Gastrocnemius medialis (tissue), 4 donors: ENCODE measurements around the gene FPGS. TPM values are rescaled to one million over a fixed set of nuclear protein-coding genes. Genes with fewer than 3 reads are reported as not detected.

Experiments
- ATAC-seq, 2 donors: fragments of 150-250 bp; one replicate each; pipeline ENCODE4 v1.9.1; 2016
- DNase-seq, 2 donors: peaks; one replicate each; pipeline ENCODE4 v3.0.0-alpha.2; 2019
- H3K27ac ChIP-seq, 4 donors: fragments of 200-600 bp; sonication (generic); 1 replicate in 1 of 4; 2 replicates in 3 of 4; pipeline ENCODE4 v1.5.1; 2016 to 2018; ENCODE audit warnings: mild to moderate bottlenecking in 2 of 4, moderate library complexity in 1 of 4
- H3K27me3 ChIP-seq, 3 donors: fragments of 200-600 bp; sonication (generic) in 2 of 3; 1 replicate in 1 of 3; 2 replicates in 2 of 3; pipeline versions ENCODE4 v1.5.1 to v1.6.0; 2016 to 2019; ENCODE audit warnings: mild to moderate bottlenecking in 1 of 3, moderate library complexity in 1 of 3
- H3K36me3 ChIP-seq, 2 donors: fragments of 200-600 bp; sonication (generic) in 1 of 2; one replicate each; pipeline ENCODE4 v1.5.1; 2017 to 2018
- H3K4me1 ChIP-seq, 2 donors: fragments of 200-600 bp; sonication (generic) in 1 of 2; one replicate each; pipeline ENCODE4 v1.5.1; 2016 to 2017; ENCODE audit warnings: mild to moderate bottlenecking in 2 of 2
- H3K4me3 ChIP-seq, 4 donors: fragments of 200-600 bp; sonication (generic) in 3 of 4; 1 replicate in 1 of 4; 2 replicates in 3 of 4; pipeline ENCODE4 v1.5.1; 2016 to 2019; ENCODE audit warnings: mild to moderate bottlenecking in 2 of 4
- H3K9me3 ChIP-seq, 3 donors: fragments of 200-600 bp; sonication (generic) in 2 of 3; 1 replicate in 1 of 3; 2 replicates in 2 of 3; pipeline ENCODE4 v1.5.1; 2016 to 2019
- POLR2A ChIP-seq, 2 donors: fragments of 450-650 bp; IDR thresholded peaks; one replicate each; pipeline ENCODE4 v1.6.1; 2017; ENCODE audit warnings: antibody characterized with exemption in 2 of 2, mild to moderate bottlenecking in 2 of 2, moderate library complexity in 2 of 2
- in situ Hi-C, 4 donors: fragments of 200-750 bp; cut with MboI; loops; one replicate each; pipeline versions ENCODE4 v1.15.0 to v1.8.0; 2017; ENCODE audit warnings: low sequenced_read_pairs in 4 of 4
- intact Hi-C: fragments of 100-400 bp; cut with DNase I; formaldehyde crosslinking; loops from one replicate; pipeline ENCODE4 v1.15.1; 2023; ENCODE audit warnings: low total_unique reads
- total RNA-seq, 4 donors: library from RNA; depleted of rRNA; stranded (reverse); fragments of >200 nt; gene quantifications; one replicate each; pipeline versions ENCODE4 v1.1.0 to v1.2.3, GENCODE V29; 2016
- TF ChIP-seq, protein P1 (sequence below), 5 experiments: fragments of 450-650 bp in 3 of 5; fragments of 200-600 bp in 2 of 5; sonication (generic) in 2 of 5; IDR thresholded peaks in 4 of 5; conservative IDR thresholded peaks in 1 of 5; 1 replicate in 4 of 5; 2 replicates in 1 of 5; pipeline ENCODE4 v1.5.1; 2016 to 2019; ENCODE audit warnings: antibody characterized with exemption in 5 of 5, mild to moderate bottlenecking in 3 of 5, moderate library complexity in 3 of 5

Gene FPGS
- total RNA-seq, 4 donors from 2014 or later = 36.4 to 87.6 (median 47.7) TPM

DNA sequence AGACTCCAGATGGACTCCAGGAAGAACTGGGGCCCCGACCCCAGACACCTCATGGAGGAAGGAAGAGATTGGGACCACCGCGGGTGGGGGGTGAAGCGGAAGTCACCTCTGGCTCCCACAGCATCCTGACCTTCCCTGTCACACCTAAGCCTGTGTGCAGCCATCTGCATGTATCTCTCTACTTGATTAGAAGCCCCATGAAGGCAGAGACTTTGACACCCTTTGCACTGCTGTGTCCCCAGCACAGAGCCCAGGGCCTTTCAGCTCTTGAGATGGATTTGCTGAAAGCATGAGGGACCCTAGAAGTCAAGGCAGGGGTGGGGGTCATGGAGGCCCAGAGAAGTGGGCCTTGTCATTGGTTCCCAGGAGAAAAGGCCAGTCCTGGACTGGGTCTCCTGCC is 54.6 kb downstream of the FPGS start:
- in situ Hi-C loops (no loop called here), intact Hi-C loops (no loop called here)
- DNase-seq (no peak), ATAC-seq (no peak)
- H3K9me3 ChIP-seq = no peaks in the 10 kb centered on the region
- TF ChIP-seq, protein P1, sequence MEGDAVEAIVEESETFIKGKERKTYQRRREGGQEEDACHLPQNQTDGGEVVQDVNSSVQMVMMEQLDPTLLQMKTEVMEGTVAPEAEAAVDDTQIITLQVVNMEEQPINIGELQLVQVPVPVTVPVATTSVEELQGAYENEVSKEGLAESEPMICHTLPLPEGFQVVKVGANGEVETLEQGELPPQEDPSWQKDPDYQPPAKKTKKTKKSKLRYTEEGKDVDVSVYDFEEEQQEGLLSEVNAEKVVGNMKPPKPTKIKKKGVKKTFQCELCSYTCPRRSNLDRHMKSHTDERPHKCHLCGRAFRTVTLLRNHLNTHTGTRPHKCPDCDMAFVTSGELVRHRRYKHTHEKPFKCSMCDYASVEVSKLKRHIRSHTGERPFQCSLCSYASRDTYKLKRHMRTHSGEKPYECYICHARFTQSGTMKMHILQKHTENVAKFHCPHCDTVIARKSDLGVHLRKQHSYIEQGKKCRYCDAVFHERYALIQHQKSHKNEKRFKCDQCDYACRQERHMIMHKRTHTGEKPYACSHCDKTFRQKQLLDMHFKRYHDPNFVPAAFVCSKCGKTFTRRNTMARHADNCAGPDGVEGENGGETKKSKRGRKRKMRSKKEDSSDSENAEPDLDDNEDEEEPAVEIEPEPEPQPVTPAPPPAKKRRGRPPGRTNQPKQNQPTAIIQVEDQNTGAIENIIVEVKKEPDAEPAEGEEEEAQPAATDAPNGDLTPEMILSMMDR (IDR thresholded peaks at IDR 0.05 in 4 of 5, conservative IDR thresholded peaks at IDR 0.05 in 1 of 5) = no peak
- no peak for TF ChIP-seq POLR2A (IDR thresholded peaks at IDR 0.05)
- H3K27ac ChIP-seq = peak overlapping the region in 3 of 4 donors; percentile 69 to 80 (median 78)
- H3K36me3 ChIP-seq = no peaks in the 10 kb centered on the region
- H3K27me3 ChIP-seq = no peaks in the 10 kb centered on the region
- peaks cover 30 to 41% of the 10 kb centered on the region in 2 donors for H3K4me1 ChIP-seq
- no peak overlapping the region for H3K4me3 ChIP-seq

DNA sequence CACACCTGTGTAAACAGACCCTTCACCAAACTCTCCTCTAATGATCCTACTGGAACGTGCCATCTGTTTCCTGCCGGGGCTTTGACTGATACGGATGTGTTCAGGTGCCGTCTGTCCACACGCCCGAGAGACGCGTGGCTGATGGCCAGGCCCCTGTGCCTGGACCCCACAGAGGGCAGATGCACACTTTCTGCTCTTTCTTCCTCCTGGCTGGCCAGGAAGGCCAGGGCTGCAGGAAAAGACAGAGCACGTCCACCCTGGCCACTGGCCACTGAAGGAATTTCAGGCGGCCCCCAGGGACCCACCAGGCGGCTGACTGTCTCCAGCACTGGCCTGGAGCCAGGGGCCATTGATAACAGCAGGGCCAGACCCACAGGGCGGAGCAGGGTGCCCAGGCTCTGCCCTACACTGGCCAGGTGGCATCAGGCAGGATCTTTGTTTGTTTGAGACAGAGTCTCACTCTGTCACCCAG is 55.4 kb downstream of the FPGS start:
- Histone ChIP-seq H3K4me1 (peaks cover 37 to 48% of the 10 kb centered on the region in 2 donors), H3K27ac (peak overlapping the region in 3 of 4 donors; percentile 69 to 80 (median 78)), H3K9me3 (no peaks in the 10 kb centered on the region), H3K36me3 (no peaks in the 10 kb centered on the region), H3K4me3 (no peak overlapping the region), H3K27me3 (no peaks in the 10 kb centered on the region)
- ATAC-seq (no peak), DNase-seq (peak in 1 of 2 donors; percentile 41)
- in situ Hi-C loops = no loop called here
- TF ChIP-seq, protein P1 (IDR thresholded peaks at IDR 0.05 in 4 of 5, conservative IDR thresholded peaks at IDR 0.05 in 1 of 5) = no peak
- TF ChIP-seq POLR2A (IDR thresholded peaks at IDR 0.05) = no peak
- intact Hi-C loops = no loop called here

DNA sequence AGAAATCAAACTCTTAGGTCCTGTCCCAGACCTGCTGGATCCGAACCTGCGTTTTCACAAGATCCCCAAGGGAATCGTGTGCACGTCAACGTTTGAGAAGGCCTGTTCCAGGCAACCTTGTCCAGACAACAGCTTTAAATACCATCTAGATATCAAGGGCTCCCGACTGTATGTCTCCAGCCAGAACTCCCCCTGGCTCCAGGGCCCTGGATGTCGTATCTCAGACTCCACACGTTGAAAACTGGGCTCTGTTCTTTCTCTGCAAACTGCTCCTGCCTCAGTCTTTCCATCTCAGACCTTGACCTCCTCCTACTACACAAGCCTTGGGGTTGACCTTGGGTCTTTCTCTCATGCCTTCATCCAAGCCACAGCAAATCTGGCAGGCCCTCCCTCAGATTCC is 57.6 kb downstream of the FPGS start:
- peak overlapping the region in 3 of 4 donors; percentile 69 to 80 (median 78) for H3K27ac ChIP-seq
- H3K4me1 ChIP-seq = peaks cover 37 to 48% of the 10 kb centered on the region in 2 donors
- ATAC-seq = no peak
- intact Hi-C loops = no loop called here
- in situ Hi-C loops = loop anchor here in 1 of 4 donors (10.0 kb wide), 1 partner anchor 55 kb away; the partner anchor contains the start of gene FPGS
- H3K9me3 ChIP-seq = no peaks in the 10 kb centered on the region
- TF ChIP-seq POLR2A (IDR thresholded peaks at IDR 0.05) = no peak
- TF ChIP-seq, protein P1 (IDR thresholded peaks at IDR 0.05 in 4 of 5, conservative IDR thresholded peaks at IDR 0.05 in 1 of 5) = no peak
- no peak overlapping the region for H3K4me3 ChIP-seq
- H3K36me3 ChIP-seq = no peaks in the 10 kb centered on the region
- no peak for DNase-seq
- H3K27me3 ChIP-seq = no peaks in the 10 kb centered on the region

DNA sequence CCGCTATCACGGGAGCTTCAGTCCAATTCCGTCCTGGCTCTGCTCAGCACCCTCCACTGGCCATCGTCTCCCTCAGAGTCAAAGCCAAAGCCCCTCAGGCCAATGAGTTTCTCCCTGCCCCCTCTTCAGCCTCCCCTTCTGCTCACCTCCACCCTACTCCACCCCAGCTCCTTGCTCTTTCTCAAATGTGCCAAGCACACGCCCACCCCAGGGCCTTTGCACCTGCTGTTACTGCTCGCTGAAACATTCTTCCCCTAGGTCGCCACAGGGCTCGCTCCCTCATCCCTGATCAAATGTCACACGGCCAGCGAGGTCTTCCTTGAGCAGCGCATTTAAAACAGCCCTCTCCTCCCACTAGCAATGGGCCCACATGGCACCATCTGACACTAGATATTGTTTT is 58.1 kb downstream of the FPGS start:
- no peaks in the 10 kb centered on the region for H3K9me3 ChIP-seq
- H3K4me1 ChIP-seq = peaks cover 37 to 48% of the 10 kb centered on the region in 2 donors
- intact Hi-C loops (no loop called here), in situ Hi-C loops (loop anchor here in 1 of 4 donors (10.0 kb wide), 1 partner anchor 56 kb away; the partner anchor contains the start of gene FPGS)
- TF ChIP-seq, protein P1 (IDR thresholded peaks at IDR 0.05 in 4 of 5, conservative IDR thresholded peaks at IDR 0.05 in 1 of 5) = no peak
- TF ChIP-seq POLR2A (IDR thresholded peaks at IDR 0.05) = no peak
- H3K36me3 ChIP-seq = no peaks in the 10 kb centered on the region
- DNase-seq = no peak
- H3K4me3 ChIP-seq = no peak overlapping the region
- no peaks in the 10 kb centered on the region for H3K27me3 ChIP-seq
- ATAC-seq = no peak
- H3K27ac ChIP-seq = peak overlapping the region in 3 of 4 donors; percentile 69 to 80 (median 78)
